Hindlimb muscle (tissue), 1 donor: Measurements from ENCODE around the gene PTPN18. TPM values are rescaled to one million over a fixed set of nuclear protein-coding genes. Genes with fewer than 3 reads are reported as not detected.

Experiments
- DNase-seq: peaks from one replicate; pipeline ENCODE4 v3.0.0-alpha.2; 2013
- polyA plus RNA-seq: library from polyadenylated mRNA; unstranded; fragments of 120-200 nt; gene quantifications from one replicate; pipeline ENCODE4 v1.2.1, GENCODE V29; 2013; ENCODE audit not compliant: insufficient read length

The PTPN18 gene
- polyA plus RNA-seq, 1 donor = 26.7 TPM

DNA sequence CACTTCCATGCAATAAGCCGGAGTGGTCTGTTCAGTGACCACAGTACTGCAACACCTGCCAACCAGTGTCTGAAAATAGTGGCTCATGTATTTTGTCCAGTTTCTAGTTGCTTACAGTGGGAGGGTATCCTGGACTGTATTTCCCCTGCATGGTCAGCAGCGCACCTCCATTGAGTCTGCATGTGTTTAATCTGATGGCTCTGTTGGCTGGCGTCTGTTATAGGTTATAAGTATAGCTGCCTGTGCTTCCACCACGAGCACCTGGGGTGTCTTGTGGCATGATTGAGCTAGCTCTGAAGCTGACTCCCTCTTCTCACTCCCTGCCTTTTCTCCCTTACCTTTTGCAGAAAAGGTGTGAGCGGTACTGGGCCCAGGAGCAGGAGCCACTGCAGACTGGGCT, 12.9 kb downstream of the PTPN18 start:
- no peak for DNase-seq

DNA sequence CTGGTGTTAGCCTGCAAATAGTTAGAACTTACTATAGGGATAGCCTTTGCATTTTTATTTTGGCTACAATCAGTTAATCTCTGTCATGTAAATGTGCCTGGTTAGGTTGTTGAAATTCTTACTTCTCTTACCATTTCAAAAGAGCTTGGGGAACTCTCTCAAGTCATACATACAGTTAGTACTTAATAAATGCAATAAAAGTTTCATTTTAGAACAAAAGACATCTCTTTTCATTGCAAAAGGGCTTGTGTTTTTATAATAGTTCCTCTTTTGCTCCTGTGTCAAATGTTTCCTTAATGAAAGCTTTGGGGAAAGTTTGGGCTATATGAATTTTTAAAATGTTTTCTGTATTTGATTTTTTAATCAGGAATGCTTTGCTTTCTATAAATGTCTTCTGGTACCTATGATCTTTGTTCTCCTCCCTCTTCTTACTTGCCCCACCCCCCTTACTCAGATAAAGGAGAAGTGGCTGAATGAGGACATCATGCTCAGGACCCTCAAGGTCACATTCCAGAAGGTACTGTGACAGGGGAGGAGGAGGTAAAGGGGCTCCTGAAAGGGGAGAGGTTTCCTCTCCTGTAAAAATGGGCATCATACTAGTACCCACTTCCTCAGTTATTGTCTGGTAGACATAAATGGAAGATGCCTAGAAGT, 13.6 kb downstream of the PTPN18 start:
- DNase-seq = no peak

DNA sequence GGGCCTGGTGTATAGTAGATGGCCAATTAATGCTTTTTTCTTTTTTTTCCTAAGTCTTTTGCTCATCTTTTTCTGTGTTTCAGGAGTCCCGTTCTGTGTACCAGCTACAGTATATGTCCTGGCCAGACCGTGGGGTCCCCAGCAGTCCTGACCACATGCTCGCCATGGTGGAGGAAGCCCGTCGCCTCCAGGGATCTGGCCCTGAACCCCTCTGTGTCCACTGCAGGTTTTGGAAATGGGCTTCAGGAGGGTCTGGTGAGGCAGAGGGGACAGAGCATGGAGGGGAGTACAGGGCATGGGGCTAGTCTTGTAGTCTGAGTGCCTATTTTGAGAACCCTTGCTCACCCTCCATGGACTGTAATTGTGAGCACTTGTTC, 14.1 kb downstream of the PTPN18 start:
- DNase-seq = no peak

DNA sequence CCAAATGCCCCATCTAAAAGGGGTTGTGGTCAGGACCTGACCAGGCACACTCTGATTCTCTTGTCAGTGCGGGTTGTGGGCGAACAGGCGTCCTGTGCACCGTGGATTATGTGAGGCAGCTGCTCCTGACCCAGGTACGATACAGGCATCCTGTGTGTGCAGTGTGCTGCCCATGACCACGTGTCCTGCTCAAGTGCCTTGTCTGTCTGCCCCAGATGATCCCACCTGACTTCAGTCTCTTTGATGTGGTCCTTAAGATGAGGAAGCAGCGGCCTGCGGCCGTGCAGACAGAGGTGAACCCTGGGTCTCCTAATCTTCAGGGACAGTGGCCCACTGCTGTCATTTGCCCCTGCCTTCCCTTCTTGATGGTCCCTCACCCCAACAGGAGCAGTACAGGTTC, 14.6 kb downstream of the PTPN18 start:
- no peak for DNase-seq

DNA sequence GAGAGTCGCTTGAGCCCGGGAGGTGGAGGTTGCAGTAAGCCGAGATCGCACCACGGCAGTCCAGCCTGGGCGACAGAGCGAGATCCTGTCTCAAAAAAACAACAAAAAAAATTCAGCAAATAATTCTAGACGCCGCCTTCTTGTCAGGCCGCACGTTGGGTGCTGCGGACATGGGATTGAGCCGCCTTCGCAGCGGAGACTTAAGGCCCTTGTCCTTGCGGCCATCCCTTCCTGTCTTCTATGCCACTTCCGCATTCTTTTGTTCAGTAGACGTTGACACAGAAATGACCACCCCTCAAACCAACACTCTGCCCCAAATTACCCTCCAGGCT, 15.8 kb downstream of the PTPN18 start:
- DNase-seq = no peak

DNA sequence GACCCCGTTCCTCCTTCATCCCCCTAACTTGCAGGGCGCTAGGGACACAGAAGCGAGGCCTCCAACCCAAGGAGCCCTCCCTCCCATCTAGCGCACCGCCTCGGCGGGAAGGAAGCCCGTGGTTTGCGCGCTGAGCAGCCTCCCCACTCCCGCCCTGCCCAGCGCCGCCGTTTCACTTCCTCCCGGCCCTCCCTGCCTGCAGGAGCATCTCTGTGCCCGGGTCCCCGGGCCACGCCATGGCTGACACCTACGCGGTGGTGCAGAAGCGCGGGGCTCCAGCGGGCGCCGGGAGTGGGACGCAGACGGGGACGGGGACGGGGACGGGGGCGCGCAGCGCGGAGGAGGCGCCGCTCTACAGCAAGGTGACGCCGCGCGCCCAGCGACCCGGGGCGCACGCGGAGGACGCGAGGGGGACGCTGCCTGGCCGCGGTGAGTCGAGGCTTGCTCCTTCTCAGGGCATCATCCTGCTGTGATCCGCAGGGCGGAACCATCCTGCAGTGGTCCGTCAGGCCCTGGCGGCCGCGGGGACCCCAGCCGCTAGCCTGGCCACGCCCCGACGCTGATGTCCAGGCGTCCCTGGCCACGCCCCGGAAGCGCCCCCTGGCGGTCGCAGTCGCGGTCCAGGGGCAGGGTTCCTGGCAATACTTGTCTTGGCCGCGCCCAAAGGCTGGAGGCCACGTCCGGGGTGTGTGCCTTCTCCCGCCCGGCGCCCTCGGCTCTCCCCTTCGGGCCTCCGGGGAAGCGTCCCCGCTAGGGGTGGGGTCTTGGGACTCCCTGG, 16.4 kb downstream of the PTPN18 start:
- DNase-seq = peak; percentile 88

DNA sequence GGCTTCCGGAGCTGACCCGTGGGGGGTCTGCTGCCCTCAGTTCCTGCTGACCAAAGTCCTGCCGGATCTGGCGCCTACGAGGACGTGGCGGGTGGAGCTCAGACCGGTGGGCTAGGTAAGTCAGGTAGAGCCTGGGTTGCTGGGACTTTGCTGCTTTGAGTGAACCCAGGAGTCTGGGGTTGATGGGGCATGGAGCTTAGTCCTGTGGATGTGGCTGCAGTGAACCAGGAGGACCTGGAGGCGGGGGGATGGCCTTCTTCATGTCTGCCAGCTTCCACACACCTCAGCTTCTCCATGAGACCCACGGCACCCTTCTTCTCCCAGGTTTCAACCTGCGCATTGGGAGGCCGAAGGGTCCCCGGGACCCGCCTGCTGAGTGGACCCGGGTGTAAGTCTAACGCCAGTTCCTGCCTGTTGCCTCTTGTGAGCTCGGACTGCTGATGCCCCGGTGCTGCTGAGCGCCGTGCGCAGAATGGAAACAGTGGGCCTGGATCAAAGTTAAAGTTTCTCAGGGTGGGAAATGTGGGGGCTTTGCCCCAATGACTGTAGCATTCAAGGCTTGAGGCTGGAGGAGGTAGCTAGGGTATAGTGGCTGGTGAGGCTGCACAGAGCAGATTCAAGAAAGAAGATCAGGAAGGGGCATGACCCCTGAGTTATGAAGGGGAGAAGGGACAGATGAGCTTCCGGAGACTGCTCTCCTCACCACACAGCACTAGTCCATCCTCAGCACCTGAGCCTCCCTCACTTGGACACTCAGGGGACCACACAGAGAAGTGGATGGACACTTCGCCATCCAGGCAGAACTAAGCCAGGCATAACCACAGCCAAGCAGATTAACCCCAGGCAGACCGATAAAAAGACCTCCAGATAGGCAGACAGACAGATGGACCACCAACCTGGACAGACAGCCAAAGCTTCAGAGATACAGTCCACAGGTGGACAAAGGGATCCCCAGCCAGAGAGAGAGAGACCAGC, 17.3 kb downstream of the PTPN18 start:
- no peak for DNase-seq

DNA sequence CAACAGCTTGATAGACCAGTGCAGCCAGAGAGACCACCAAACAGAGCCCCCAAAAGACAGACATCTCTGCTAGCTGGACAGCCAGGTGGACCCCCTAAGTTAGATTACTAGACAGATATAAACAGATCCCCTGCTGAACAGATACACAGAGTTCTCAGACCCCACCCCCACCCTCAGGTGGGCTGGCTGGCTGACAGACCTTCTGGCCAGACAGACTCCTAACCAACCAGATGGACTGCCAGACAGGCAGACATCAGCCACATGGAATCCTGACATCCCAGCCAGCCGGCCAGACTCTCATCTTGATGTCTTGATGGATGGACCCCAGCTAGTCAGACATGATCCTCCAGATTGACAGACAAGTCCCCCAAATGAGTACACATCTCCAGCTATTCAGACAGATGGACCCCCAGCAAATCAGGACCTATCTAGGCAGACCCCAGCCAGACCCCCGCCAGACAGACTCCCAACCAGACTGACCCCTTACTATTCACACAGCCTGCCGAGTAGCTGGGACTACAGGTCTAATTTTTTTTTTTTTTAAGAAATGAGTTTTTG, 18.0 kb downstream of the PTPN18 start:
- no peak for DNase-seq

DNA sequence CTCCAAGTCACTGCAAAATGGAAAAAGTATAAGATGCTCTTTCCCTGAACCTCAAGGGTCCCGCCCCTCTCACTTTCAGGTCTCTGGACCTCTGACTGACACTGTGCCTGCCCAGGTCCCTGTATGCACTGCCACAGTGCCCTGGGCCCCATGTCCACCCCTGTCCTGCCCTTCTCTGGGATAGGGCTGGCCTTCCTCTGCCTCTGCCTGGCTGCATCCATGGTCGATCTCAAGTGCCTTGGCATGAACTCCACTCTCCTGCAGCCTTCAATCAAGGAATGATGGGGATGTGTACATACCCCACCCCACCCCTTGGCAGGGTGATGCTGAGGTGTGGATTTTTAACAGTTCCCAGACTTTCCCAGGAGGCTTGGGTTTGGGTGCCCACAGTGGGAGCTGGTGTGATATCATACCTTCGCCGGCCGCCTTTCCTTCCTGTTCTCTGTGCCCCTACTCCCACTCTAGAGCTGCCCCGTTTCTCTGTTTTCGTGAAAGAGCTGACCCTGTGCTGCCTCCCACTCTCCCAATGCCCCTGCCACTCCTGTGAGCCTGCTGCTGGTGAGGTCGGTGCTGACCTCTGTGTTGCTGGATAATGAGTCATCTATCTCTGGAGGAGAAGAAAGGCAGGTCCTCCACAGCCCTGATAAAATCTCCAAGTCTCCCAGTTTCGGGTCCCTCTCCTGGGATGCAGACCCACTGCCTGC, 18.9 kb downstream of the PTPN18 start:
- DNase-seq = no peak

DNA sequence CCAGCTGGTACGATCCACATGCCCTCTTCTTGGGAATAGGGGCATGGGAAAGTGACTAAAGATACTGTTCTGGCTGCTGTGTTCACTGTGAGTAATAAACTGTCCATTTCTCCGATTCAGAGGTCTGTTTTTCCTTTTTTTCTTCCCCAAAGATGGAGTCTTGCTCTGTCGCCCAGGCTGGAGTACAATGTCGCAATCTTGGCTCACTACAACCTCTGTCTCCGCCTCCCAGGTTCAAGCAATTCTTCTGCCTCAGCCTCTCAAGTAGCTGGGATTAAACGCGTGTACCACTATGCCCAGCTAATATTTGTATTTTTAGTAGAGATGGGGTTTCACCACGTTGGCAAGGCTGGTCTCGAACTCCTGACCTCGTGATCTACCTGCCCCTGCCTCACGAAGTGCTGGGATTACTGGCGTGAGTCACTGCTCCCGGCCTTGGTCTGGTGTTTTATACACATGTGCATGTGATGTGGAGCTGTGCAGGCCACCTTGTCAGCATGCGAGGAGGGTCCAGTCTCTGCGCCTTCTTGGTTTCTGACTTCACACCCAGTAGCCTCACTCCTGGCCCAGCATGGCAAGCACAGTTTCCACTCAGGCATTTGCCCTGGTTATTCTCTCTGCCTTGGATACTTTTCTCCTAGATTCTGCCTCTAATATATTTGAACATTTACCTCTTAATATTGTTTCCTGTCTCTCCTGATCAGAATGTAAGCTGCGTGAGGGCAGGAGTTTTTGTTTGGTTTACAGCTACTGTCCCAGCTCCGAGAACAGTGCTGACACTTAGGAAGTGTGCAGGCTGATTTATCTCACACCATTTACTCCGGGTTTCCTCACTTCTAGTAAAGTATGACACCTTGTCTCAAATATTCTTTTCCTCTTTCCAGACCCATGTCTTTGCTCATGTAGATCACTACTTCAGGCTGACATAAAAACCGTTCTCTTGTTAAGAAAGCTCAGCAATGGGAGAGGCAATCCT, 19.7 kb downstream of the PTPN18 start:
- no peak for DNase-seq

DNA sequence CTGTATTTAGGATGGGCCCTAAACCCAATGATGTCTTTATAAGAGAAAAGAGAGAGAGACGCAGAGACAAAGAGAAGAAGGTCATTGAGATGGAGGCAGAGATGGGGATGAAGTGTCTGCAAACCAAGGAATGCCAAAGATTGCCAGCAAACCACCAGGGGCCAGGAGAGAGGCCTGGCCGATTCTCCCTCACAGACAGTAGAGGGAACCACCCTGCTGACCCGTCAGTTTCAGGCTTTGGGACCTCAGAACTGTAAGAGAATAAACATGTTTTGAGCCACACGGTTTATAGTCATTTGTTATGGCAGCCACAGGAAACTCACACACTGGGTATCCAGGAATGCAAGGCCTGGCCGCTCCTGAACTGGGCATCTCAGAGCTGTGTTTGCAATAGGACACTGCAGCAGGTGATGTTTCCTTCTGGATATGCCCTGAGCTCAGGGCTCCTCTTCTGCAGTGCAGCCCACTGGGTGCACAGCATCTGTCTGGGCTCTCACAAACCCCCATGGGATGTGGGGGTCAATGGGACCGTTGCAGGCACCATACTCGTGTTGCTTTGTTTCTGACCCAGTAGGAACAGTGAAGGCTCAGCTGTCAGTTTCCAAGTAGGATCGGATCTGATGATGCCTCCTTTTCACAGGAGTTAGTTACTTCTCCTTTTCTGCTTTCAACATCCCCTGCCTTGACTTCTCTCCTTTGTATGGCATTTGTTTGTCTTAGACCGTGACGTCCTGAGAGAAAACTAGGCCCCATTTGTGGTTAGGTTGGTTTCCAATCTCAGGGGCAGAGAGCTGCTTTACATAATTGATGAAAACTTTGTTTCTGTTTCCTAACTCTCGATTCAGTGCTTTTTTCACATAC, 20.8 kb downstream of the PTPN18 start:
- DNase-seq = no peak

DNA sequence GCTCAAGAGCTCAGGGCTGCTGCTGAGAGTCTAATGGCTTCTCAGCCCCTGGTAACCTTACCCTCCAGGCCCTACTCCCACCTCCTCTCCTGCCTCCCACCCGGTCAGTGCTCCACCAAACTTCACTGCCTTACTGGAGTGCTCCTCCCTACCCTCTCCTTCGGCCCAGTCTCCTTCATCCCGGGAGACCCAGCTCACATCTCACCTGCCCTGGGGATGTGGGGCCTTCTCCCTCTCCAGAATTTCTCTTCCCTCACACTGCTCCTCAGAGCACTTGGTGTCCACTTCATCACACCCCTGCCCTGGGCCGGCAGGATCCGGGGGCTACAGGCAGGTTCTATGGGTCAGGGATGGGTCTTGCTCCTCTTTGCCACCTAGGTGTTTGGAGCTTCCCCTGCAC, 21.6 kb downstream of the PTPN18 start:
- DNase-seq = no peak

DNA sequence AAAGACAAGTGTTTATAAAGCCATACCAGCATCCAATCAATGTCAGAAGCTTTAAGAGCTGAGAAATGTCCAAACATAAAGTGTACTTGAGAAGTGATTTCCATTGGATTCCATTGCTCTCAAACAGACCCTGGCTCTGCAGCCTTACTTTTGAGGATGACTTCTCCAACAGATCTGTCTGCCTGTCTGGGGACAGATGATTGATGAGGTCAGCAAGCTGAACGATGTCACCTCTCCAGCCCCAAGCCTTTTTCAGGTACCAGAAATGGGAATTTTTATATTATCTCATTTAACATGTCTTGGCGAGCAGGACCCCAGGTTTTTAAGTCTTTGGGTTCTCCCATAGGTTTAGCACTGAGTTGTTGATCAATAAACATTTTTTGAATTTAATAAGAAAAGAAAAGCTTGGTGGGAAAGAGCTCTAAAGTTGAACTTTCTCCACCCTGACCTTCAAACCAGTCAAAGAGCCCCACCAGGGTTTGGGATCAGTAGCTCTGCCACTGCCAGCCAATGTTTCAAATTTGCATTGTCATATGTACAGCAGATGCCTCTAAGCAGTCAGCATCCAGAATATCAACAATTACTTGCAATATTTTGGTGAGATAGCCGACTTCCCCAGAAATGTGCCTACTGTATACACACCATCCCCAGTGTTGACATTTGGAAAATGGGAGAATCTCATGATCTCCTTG, 22.5 kb downstream of the PTPN18 start:
- DNase-seq = no peak

DNA sequence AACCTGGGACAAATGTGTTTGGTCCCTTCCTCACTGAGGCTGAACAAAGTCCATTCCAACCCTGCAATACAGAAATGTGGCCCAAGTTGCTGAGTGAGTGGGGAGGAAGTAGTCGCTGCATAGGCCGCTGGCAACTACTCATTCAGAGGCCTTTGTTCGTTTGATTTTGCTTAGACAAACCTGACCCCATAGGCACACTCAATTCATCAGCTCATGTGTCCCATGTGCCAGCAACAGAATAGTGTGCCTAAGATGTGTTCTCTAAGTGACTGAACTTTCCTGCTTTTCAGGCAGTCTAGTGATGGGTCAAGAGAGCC, 23.0 kb downstream of the PTPN18 start:
- DNase-seq = no peak

DNA sequence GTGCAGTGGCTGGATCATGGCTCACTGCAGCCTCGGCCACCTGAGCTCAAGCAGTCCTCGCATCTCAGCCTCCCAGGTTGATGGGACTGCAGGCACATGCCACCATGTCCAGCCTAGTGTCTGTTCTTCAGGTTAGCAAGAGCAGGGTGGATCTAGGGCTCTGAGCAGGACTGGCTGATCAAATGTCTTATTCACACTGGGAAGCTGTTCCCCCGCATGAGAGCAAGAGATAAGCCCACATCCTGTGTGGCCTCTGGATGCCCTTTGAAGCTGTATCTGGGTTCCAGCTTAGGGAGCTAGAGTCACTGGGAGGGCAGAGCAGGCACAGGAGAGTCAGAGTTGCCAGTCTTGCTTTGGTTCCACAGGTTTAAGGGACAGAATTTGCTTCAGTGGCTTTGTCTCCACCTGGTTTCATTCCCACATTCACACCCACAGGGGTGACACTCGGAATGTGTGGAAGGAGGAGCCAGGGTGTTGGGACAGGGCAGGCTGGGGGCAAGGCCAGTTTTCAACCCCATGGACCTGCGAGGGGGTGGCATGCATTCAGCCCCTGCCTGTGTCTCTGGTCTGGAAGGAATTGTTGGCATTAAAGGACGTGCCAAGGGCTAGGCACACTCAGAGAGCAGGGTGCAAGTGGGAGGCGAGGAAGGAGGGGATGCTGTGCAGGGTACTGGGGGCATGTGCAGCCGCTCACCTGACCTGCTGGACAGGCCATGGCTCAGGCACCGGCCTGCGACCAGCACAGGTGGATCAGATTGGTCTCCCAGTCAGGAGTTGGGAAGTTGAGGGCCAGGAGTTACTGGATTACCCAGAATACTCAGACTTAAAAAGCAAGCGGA, 24.5 kb downstream of the PTPN18 start:
- no peak for DNase-seq

DNA sequence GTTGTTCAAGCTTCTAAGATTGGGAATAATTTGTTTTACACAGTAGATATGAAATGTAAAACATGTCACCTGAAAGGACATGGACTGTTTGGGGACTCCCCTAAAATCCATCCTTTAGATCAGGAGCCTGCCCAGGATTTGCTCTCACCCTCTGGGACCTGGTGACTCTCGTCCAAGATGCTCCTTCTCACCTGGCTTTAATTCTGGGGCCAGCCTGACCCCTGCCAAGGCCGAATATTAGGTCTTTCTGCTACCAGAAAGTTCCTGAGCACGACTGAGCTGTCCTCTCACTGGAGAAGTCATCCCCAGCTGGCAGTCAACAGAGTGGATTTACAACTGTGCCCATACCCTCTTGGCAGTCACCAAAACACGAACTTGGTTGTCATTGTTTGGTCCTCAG, 25.3 kb downstream of the PTPN18 start:
- DNase-seq = no peak

DNA sequence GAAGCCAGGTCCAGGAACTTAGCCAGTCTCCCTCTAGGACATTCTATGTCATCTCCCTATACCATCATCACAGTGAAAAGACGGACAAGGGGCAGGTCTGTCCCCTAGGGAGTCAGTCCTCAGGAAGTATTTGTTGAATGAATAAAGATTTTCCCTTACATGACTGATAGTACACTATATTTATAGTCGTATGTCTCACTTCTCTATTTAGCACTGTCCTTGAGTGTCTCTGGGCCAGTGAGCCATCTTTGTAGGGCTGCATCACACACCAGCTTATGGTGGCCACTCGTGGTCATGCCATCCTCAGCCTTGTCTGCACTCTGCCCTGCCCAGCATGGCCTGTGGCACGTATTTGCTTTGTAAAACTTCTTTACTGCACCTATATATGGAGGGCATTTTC, 25.8 kb downstream of the PTPN18 start:
- DNase-seq = no peak

DNA sequence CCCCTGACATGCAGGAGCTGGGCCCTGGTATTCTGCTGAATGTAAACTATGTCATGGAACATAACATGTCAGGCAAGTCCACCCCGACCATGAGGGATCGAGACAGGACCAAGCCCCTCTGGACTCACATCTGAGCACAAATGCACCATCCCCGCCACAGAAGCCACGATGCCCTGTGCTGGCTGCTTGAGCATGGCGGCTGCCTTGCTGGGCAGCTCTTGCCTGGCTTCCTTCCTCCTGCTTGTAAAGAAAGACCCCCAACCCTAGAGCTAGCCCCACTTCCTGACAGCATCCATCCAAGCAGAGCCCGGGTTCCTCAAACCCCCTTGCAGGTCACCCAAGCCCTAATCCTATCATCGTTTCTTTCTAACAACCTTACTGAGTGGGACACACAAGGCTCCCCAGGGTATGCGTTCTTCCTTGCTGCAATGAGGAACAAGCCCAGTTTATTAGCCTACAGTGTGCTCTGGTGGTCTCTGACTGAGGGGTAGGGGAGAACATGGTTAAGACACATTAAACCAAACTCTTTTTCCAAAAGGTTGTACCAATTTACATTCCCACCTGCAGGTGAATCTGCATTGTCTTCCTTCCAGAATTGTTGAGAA, 26.6 kb downstream of the PTPN18 start:
- no peak for DNase-seq
